ENCODE results near the gene CYBRD1.

The CYBRD1 gene

GRCh38 chr2:171514908-171515582, 7.2 kb upstream of the CYBRD1 start:
- WGBS (ENCODE audit: extremely low coverage, insufficient coverage, insufficient read length) = no CpG with 5 or more reads among the region's 3 CpGs
- no peak overlapping the region for H2BK12ac ChIP-seq (ENCODE audit: low read length)
- no peak overlapping the region for H4K91ac ChIP-seq (ENCODE audit: low read depth, low read length)
- no peak overlapping the region for H3K14ac ChIP-seq (ENCODE audit: low read length)
- no peak overlapping the region for H2BK5ac ChIP-seq (ENCODE audit: low read depth, low read length, poor library complexity)
- DNase-seq = no peak
- H3K27ac ChIP-seq (ENCODE audit: low read depth, low read length) = no peak overlapping the region
- no peak overlapping the region for H4K12ac ChIP-seq (ENCODE audit: low read depth, low read length)
- no peak overlapping the region for H2AFZ ChIP-seq (ENCODE audit: insufficient read depth, low read length, poor library complexity)
- H2AK5ac ChIP-seq (ENCODE audit: low read length) = no peak overlapping the region
- no peak overlapping the region for H3K9ac ChIP-seq (ENCODE audit: low read length)
- H3K4me1 ChIP-seq (ENCODE audit: control insufficient read depth in 1 of 2, insufficient read depth in 2 of 2, low read length in 2 of 2) = no peaks in the 10 kb centered on the region
- no peaks in the 10 kb centered on the region for H3K79me2 ChIP-seq (ENCODE audit: control insufficient read depth, insufficient read depth, low read length, poor library complexity)
- H3K9me3 ChIP-seq (ENCODE audit: insufficient read depth, low read depth, low read length) = peaks cover 4% of the 10 kb centered on the region
- no peak overlapping the region for H2BK120ac ChIP-seq (ENCODE audit: insufficient read depth, low read length, poor library complexity)
- no peak overlapping the region for H3K18ac ChIP-seq (ENCODE audit: low read length)
- H3K4ac ChIP-seq (ENCODE audit: low read depth, low read length) = no peak overlapping the region
- peaks cover 5% of the 10 kb centered on the region for H3K27me3 ChIP-seq (ENCODE audit: insufficient read depth, low read length)
- H3K36me3 ChIP-seq (ENCODE audit: control insufficient read depth in 1 of 2, insufficient read depth in 2 of 2, low read length in 2 of 2) = no peaks in the 10 kb centered on the region
- no peak overlapping the region for H3K4me2 ChIP-seq (ENCODE audit: low read length)
- H3K4me3 ChIP-seq (ENCODE audit: low read depth, low read length) = no peak overlapping the region
- H3K79me1 ChIP-seq (ENCODE audit: low read length) = no peaks in the 10 kb centered on the region
- H3K23ac ChIP-seq (ENCODE audit: low read length) = no peak overlapping the region
- no peak overlapping the region for H4K8ac ChIP-seq (ENCODE audit: low read depth, low read length)

GRCh38 chr2:171515672-171516298, 6.5 kb upstream of the CYBRD1 start:
- H3K9ac ChIP-seq (ENCODE audit: low read length) = no peak overlapping the region
- no peak overlapping the region for H3K4ac ChIP-seq (ENCODE audit: low read depth, low read length)
- H3K9me3 ChIP-seq (ENCODE audit: insufficient read depth, low read depth, low read length) = peaks cover 4% of the 10 kb centered on the region
- no peak overlapping the region for H3K18ac ChIP-seq (ENCODE audit: low read length)
- H3K4me1 ChIP-seq (ENCODE audit: control insufficient read depth in 1 of 2, insufficient read depth in 2 of 2, low read length in 2 of 2) = no peaks in the 10 kb centered on the region
- H3K14ac ChIP-seq (ENCODE audit: low read length) = no peak overlapping the region
- peak in 1 of 2 donors; percentile 8 for DNase-seq
- no CpG with 5 or more reads among the region's 6 CpGs for WGBS (ENCODE audit: extremely low coverage, insufficient coverage, insufficient read length)
- H3K4me3 ChIP-seq (ENCODE audit: low read depth, low read length) = no peak overlapping the region
- peaks cover 5% of the 10 kb centered on the region for H3K27me3 ChIP-seq (ENCODE audit: insufficient read depth, low read length)
- H4K12ac ChIP-seq (ENCODE audit: low read depth, low read length) = no peak overlapping the region
- no peak overlapping the region for H3K23ac ChIP-seq (ENCODE audit: low read length)
- no peaks in the 10 kb centered on the region for H3K79me1 ChIP-seq (ENCODE audit: low read length)
- no peak overlapping the region for H3K4me2 ChIP-seq (ENCODE audit: low read length)
- H4K91ac ChIP-seq (ENCODE audit: low read depth, low read length) = no peak overlapping the region
- no peak overlapping the region for H2BK120ac ChIP-seq (ENCODE audit: insufficient read depth, low read length, poor library complexity)
- H2AK5ac ChIP-seq (ENCODE audit: low read length) = no peak overlapping the region
- H3K27ac ChIP-seq (ENCODE audit: low read depth, low read length) = no peak overlapping the region
- no peaks in the 10 kb centered on the region for H3K79me2 ChIP-seq (ENCODE audit: control insufficient read depth, insufficient read depth, low read length, poor library complexity)
- H4K8ac ChIP-seq (ENCODE audit: low read depth, low read length) = no peak overlapping the region
- H2AFZ ChIP-seq (ENCODE audit: insufficient read depth, low read length, poor library complexity) = no peak overlapping the region
- no peaks in the 10 kb centered on the region for H3K36me3 ChIP-seq (ENCODE audit: control insufficient read depth in 1 of 2, insufficient read depth in 2 of 2, low read length in 2 of 2)
- H2BK5ac ChIP-seq (ENCODE audit: low read depth, low read length, poor library complexity) = no peak overlapping the region
- no peak overlapping the region for H2BK12ac ChIP-seq (ENCODE audit: low read length)

- Histone ChIP-seq H3K9me3 (ENCODE audit: insufficient read depth, low read depth, low read length) (peaks cover 4% of the 10 kb centered on the region), H2BK120ac (ENCODE audit: insufficient read depth, low read length, poor library complexity) (no peak overlapping the region), H3K18ac (ENCODE audit: low read length) (no peak overlapping the region), H3K4me2 (ENCODE audit: low read length) (no peak overlapping the region), H4K8ac (ENCODE audit: low read depth, low read length) (no peak overlapping the region), H2BK5ac (ENCODE audit: low read depth, low read length, poor library complexity) (no peak overlapping the region), H3K4me3 (ENCODE audit: low read depth, low read length) (no peak overlapping the region), H3K4ac (ENCODE audit: low read depth, low read length) (no peak overlapping the region), H4K12ac (ENCODE audit: low read depth, low read length) (no peak overlapping the region), H3K14ac (ENCODE audit: low read length) (no peak overlapping the region), H3K79me2 (ENCODE audit: control insufficient read depth, insufficient read depth, low read length, poor library complexity) (no peaks in the 10 kb centered on the region), H3K36me3 (ENCODE audit: control insufficient read depth in 1 of 2, insufficient read depth in 2 of 2, low read length in 2 of 2) (no peaks in the 10 kb centered on the region), H3K27ac (ENCODE audit: low read depth, low read length) (no peak overlapping the region), H4K91ac (ENCODE audit: low read depth, low read length) (no peak overlapping the region), H2BK12ac (ENCODE audit: low read length) (no peak overlapping the region), H2AFZ (ENCODE audit: insufficient read depth, low read length, poor library complexity) (no peak overlapping the region), H3K4me1 (ENCODE audit: control insufficient read depth in 1 of 2, insufficient read depth in 2 of 2, low read length in 2 of 2) (no peaks in the 10 kb centered on the region), H3K9ac (ENCODE audit: low read length) (no peak overlapping the region), H3K27me3 (ENCODE audit: insufficient read depth, low read length) (peaks cover 9% of the 10 kb centered on the region), H2AK5ac (ENCODE audit: low read length) (no peak overlapping the region), H3K79me1 (ENCODE audit: low read length) (no peaks in the 10 kb centered on the region), H3K23ac (ENCODE audit: low read length) (no peak overlapping the region)
- peak in 1 of 2 donors; percentile 12 for DNase-seq
- WGBS (ENCODE audit: extremely low coverage, insufficient coverage, insufficient read length) = no CpG with 5 or more reads among the region's 5 CpGs
Observed at GRCh38 chr2:171516793-171517192, 5.5 kb upstream of the CYBRD1 start.

- no CpG with 5 or more reads among the region's 5 CpGs for WGBS (ENCODE audit: extremely low coverage, insufficient coverage, insufficient read length)
- no peak overlapping the region for H3K9ac ChIP-seq (ENCODE audit: low read length)
Observed at GRCh38 chr2:171520471-171520870, 1.8 kb upstream of the CYBRD1 start.

More at GRCh38 chr2:171520471-171520870, 1.8 kb upstream of the CYBRD1 start:
- Histone ChIP-seq H3K14ac (ENCODE audit: low read length) (no peak overlapping the region), H3K79me2 (ENCODE audit: control insufficient read depth, insufficient read depth, low read length, poor library complexity) (peaks cover 1% of the 10 kb centered on the region), H3K4me2 (ENCODE audit: low read length) (no peak overlapping the region), H3K79me1 (ENCODE audit: low read length) (peaks cover 3% of the 10 kb centered on the region), H3K9me3 (ENCODE audit: insufficient read depth, low read depth, low read length) (peaks cover 4% of the 10 kb centered on the region), H2BK12ac (ENCODE audit: low read length) (no peak overlapping the region), H2AFZ (ENCODE audit: insufficient read depth, low read length, poor library complexity) (no peak overlapping the region), H3K18ac (ENCODE audit: low read length) (no peak overlapping the region), H2BK120ac (ENCODE audit: insufficient read depth, low read length, poor library complexity) (no peak overlapping the region), H4K12ac (ENCODE audit: low read depth, low read length) (no peak overlapping the region), H2BK5ac (ENCODE audit: low read depth, low read length, poor library complexity) (no peak overlapping the region), H3K27me3 (ENCODE audit: insufficient read depth, low read length) (peaks cover 20% of the 10 kb centered on the region), H3K4ac (ENCODE audit: low read depth, low read length) (no peak overlapping the region), H3K36me3 (ENCODE audit: control insufficient read depth in 1 of 2, insufficient read depth in 2 of 2, low read length in 2 of 2) (no peaks in the 10 kb centered on the region), H3K23ac (ENCODE audit: low read length) (no peak overlapping the region), H4K8ac (ENCODE audit: low read depth, low read length) (no peak overlapping the region), H2AK5ac (ENCODE audit: low read length) (no peak overlapping the region), H3K4me1 (ENCODE audit: control insufficient read depth in 1 of 2, insufficient read depth in 2 of 2, low read length in 2 of 2) (peaks cover 5 to 7% of the 10 kb centered on the region in 2 experiments), H4K91ac (ENCODE audit: low read depth, low read length) (no peak overlapping the region), H3K4me3 (ENCODE audit: low read depth, low read length) (no peak overlapping the region), H3K27ac (ENCODE audit: low read depth, low read length) (no peak overlapping the region)
- DNase-seq = no peak
